A549 (cell line): ENCODE measurements around the gene FGGY.

Experiments
- CTCF ChIP-seq: fragments of >200 bp; sonication (Bioruptor Twin); formaldehyde crosslinking; IDR thresholded peaks from 3 replicates; pipeline ENCODE4 v1.5.1; 2016
- POLR2A ChIP-seq: IDR thresholded peaks from 2 replicates; pipeline ENCODE4 v1.6.1; 2012; ENCODE audit warnings: mild to moderate bottlenecking, low read length

GRCh38 chr1:59750328-59751003, 453.6 kb downstream of the FGGY start:
- TF ChIP-seq POLR2A: no peak
- TF ChIP-seq CTCF: no peak
